Measurements from ENCODE around the gene ABCB11.

GRCh38 chr2:168913495-168913894 lies 117.6 kb downstream of the ABCB11 start:
- no peak for TF ChIP-seq CTCF (conservative IDR thresholded peaks at IDR 0.05)
- no peak for TF ChIP-seq EZH2 (IDR thresholded peaks at IDR 0.05; ENCODE audit: low read depth)
